GM12892 (cell line): ENCODE measurements around the gene OTOS.

Experiments used
- POLR2A ChIP-seq: IDR thresholded peaks from 2 replicates; pipeline ENCODE4 v1.6.1; 2011; ENCODE audit warnings: low read depth, low read length, control low read depth
- POLR2AphosphoS5 ChIP-seq: IDR thresholded peaks from 2 replicates; pipeline ENCODE4 v1.6.1; 2011; ENCODE audit warnings: low read depth, low read length, control low read depth
- TAF1 ChIP-seq: IDR thresholded peaks from 2 replicates; pipeline ENCODE4 v1.6.1; 2011; ENCODE audit warnings: low read depth, mild to moderate bottlenecking, control low read depth, low read length, borderline replicate concordance

DNA sequence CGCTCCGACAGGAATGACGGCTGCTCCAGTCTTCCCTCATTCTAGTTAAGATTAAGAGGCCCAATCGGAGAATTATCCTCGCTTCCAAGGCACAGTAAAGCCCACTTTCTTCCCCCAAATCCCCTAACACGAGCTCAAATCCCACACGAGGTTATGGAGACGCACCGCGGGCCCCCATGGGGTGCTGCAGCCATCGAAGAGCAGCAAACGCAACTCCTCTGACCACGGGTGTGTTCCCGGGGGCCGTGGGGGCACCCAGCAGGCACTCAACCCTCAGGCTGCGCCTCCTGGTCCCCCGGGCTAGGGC lies 4.8 kb downstream of the OTOS start:
- no peak for TF ChIP-seq TAF1
- TF ChIP-seq POLR2AphosphoS5: no peak
- no peak for TF ChIP-seq POLR2A
